Vein endothelial cell (primary cell): Measurements from ENCODE around the gene DPF1. TPM values are rescaled to one million over a fixed set of nuclear protein-coding genes. Genes with fewer than 3 reads are reported as not detected.

ENCODE experiments used
- small RNA-seq: library from RNA; depleted of rRNA; stranded (forward); fragments of <200 nt; gene quantifications from one replicate; pipeline ENCODE3, GENCODE V24; 2012
- total RNA-seq: library from RNA; depleted of rRNA; stranded (reverse); fragments of >200 nt; gene quantifications from 2 replicates; pipeline ENCODE4 v1.2.3, GENCODE V29; 2012

DPF1 gene
- 0.48 and 1.6 TPM in 2 replicates for total RNA-seq

DNA sequence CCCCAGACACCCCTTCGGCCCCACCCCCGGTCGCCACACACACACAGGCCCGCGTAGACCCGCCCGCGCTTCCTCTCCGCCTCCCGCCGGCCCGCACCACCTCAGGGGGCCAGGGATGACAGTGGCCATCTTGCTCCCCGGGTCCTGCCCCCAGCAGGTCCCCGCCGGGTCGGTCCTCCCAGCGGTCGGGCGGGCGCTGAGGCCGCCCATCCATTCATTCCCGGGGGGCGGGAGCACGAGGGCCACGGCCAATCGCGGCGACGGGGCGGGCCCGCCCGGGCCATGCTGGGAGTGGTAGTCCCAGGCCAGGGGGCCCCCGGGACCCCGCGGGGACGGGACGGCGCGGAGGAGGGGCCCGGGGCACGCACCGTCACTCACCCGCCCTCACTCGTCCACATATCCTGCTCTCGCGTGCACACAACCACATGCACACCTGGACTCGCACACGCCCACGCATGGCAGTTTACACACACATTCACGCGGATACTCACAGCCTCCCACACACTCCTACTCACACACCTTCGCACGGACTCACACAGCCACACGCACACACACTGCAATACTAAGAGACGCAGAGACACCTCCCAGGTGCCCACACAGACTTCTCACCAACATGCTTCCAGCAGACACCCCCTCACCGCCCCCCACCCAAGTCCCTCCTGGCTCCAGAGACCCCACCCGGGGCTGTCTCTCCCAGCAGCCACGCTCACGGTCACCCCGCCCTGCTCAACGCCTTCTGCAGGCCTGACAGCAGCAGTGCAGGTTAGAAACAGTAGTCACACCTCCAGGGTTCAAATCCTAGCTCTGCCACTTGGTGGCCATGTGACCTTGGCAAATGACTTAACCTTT is at the start of gene DPF1:
DPF1 (minus strand) TSS at position 209 of the 849 bp plus-strand sequence; CDS start at position 129, 80 bp downstream.

DNA sequence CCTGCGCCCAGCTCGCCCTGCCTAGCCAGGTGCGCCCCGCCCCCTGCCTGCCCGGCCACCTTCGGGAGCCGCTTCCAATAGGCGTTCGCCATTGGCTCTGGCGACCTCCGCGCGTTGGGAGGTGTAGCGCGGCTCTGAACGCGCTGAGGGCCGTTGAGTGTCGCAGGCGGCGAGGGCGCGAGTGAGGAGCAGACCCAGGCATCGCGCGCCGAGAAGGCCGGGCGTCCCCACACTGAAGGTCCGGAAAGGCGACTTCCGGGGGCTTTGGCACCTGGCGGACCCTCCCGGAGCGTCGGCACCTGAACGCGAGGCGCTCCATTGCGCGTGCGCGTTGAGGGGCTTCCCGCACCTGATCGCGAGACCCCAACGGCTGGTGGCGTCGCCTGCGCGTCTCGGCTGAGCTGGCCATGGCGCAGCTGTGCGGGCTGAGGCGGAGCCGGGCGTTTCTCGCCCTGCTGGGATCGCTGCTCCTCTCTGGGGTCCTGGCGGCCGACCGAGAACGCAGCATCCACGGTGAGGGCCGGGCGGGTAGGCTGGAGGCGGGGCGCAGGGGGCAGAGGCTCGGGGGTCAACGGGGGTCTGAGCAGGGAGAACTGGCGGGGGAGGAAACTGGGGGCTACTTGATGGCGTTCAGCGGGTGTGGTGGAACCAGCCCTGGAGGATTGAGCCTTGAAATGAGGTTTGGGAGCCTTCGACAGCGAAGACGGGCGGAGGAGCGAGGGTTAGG is 40.6 kb upstream of the DPF1 start, which contains the start of gene SPINT2:
SPINT2 (plus strand) TSS at position 88 of the 727 bp plus-strand sequence; CDS start at position 408, 320 bp downstream.

Small RNAs within 50 kb of the gene (small RNA-seq; reads per million reads assigned to genes)
- not detected for gene RN7SL663P

Other genes starting within 250 kb of the DPF1 start
- gene PPP1R14A, start 32.2 kb upstream of the DPF1 start, total RNA-seq, result 0.38 TPM in 1 of 2 replicates, not detected in the other
- 3.3 and 7.2 TPM in 2 replicates for gene SPINT2, start 40.4 kb upstream of the DPF1 start, total RNA-seq
- 3.3 TPM in 1 of 2 replicates, not detected in the other for gene C19orf33, start 80.0 kb upstream of the DPF1 start, total RNA-seq
- 70.9 and 91.8 TPM in 2 replicates for gene YIF1B, start 91.7 kb upstream of the DPF1 start, total RNA-seq
- 5.2 and 5.8 TPM in 2 replicates for gene KCNK6, start 95.6 kb upstream of the DPF1 start, total RNA-seq
- gene CATSPERG, start 111.6 kb upstream of the DPF1 start, total RNA-seq, result 1.6 TPM in 2 replicates
- gene PSMD8, start 150.3 kb upstream of the DPF1 start, total RNA-seq, result 293 and 353 TPM in 2 replicates
- gene GGN, start 163.8 kb upstream of the DPF1 start, total RNA-seq, result 0.29 and 0.65 TPM in 2 replicates
- gene SPRED3, start 164.5 kb upstream of the DPF1 start, total RNA-seq, result 7.0 and 9.1 TPM in 2 replicates
- gene FAM98C, start 178.9 kb upstream of the DPF1 start, total RNA-seq, result 8.2 and 10.1 TPM in 2 replicates
- gene RASGRP4, start 202.0 kb upstream of the DPF1 start, total RNA-seq, result not detected in 2 replicates
- under 0.01 TPM in 1 of 2 replicates, not detected in the other for gene RYR1, start 209.5 kb upstream of the DPF1 start, total RNA-seq